H1 (cell line): ENCODE data around the gene PCIF1. TPM values are rescaled to one million over a fixed set of nuclear protein-coding genes. Genes with fewer than 3 reads are reported as not detected.

ENCODE experiments used
- CTCF ChIA-PET: fragments of 300-600 bp; sonication (Branson Sonifier 250); formaldehyde crosslinking; loops from one replicate; lab custom pipeline; 2021; ENCODE audit not compliant: partially characterized antibody; lab: Charles Lee
- POLR2A ChIA-PET: fragments of 300-600 bp; sonication (Branson Sonifier 250); formaldehyde crosslinking; loops from one replicate; lab custom pipeline; 2021; ENCODE audit warnings: inconsistent platforms; ENCODE audit not compliant: partially characterized antibody; lab: Charles Lee
- DNase-seq, 2 experiments: peaks; one replicate each; pipeline versions ENCODE4 v3.0.0 to v3.0.0-alpha.2; 2010 to 2022; ENCODE audit warnings: low spot score in 2 of 2, low read depth in 1 of 2, mixed read lengths in 1 of 2
- FAIRE-seq: peaks from 2 replicates; lab custom pipeline; 2011; peaks lifted over from hg19 to GRCh38; lab: Jason Lieb, UNC
- H2AFZ ChIP-seq: 2 replicates; pipeline ENCODE4 v1.8.1; 2012; ENCODE audit warnings: low read length, inconsistent platforms
- H2AK5ac ChIP-seq: 2 replicates; pipeline ENCODE4 v1.6.1; 2013; ENCODE audit warnings: low read depth, low read length
- H2BK120ac ChIP-seq: replicated peaks from 2 replicates; pipeline ENCODE3; 2013; ENCODE audit warnings: low read depth, low read length, inconsistent platforms
- H2BK12ac ChIP-seq: 2 replicates; pipeline ENCODE4 v1.6.1; 2013; ENCODE audit warnings: low read depth, low read length
- H2BK15ac ChIP-seq: 2 replicates; pipeline ENCODE4 v1.6.1; 2013; ENCODE audit warnings: low read length
- H2BK20ac ChIP-seq: 2 replicates; pipeline ENCODE4 v1.6.1; 2013; ENCODE audit warnings: low read length
- H2BK5ac ChIP-seq: 2 replicates; pipeline ENCODE4 v1.6.1; 2013; ENCODE audit warnings: low read depth, low read length
- H3K14ac ChIP-seq: 2 replicates; pipeline ENCODE4 v1.6.1; 2013; ENCODE audit warnings: inconsistent platforms; ENCODE audit not compliant: insufficient read length
- H3K18ac ChIP-seq: 2 replicates; pipeline ENCODE4 v1.6.1; 2013; ENCODE audit warnings: low read length; ENCODE audit errors: extremely low read depth
- H3K23ac ChIP-seq: 2 replicates; pipeline ENCODE4 v1.6.1; 2013; ENCODE audit warnings: inconsistent platforms; ENCODE audit not compliant: insufficient read length
- H3K23me2 ChIP-seq: 2 replicates; pipeline ENCODE4 v1.6.1; 2013; ENCODE audit warnings: low read depth, low read length
- H3K27ac ChIP-seq: 2 replicates; pipeline ENCODE4 v1.6.1; 2011; ENCODE audit warnings: low read depth, low read length, inconsistent platforms
- H3K27me3 ChIP-seq, 4 experiments: replicated peaks in 1 of 4; 1 replicate in 1 of 4; 2 replicates in 3 of 4; pipeline versions ENCODE4 v1.6.1 to v1.8.1; 2011 to 2013; ENCODE audit warnings: low read length in 3 of 4, mild to moderate bottlenecking in 3 of 4, inconsistent platforms in 2 of 4, mixed read lengths in 2 of 4, moderate library complexity in 1 of 4; ENCODE audit not compliant: control insufficient read depth in 3 of 4, insufficient read depth in 3 of 4; ENCODE audit errors: extremely low read depth in 1 of 4
- H3K36me3 ChIP-seq, 4 experiments: 2 replicates each; pipeline versions ENCODE4 v1.6.1 to v1.8.1; 2011 to 2013; ENCODE audit warnings: mild to moderate bottlenecking in 4 of 4, low read length in 3 of 4, moderate library complexity in 2 of 4, control low read depth in 1 of 4, inconsistent platforms in 1 of 4; ENCODE audit not compliant: insufficient read depth in 4 of 4, control insufficient read depth in 2 of 4
- H3K4ac ChIP-seq: replicated peaks from 2 replicates; pipeline ENCODE3; 2013; ENCODE audit warnings: low read length, low read depth, mixed read lengths, inconsistent platforms; ENCODE audit not compliant: insufficient read length
- H3K4me1 ChIP-seq, 4 experiments: replicated peaks in 1 of 4; 1 replicate in 1 of 4; 2 replicates in 3 of 4; pipeline versions ENCODE4 v1.6.1 to v1.8.1; 2011 to 2013; ENCODE audit warnings: low read length in 3 of 4, inconsistent platforms in 2 of 4, mixed read lengths in 1 of 4; ENCODE audit not compliant: insufficient read depth in 4 of 4, control insufficient read depth in 3 of 4
- H3K4me2 ChIP-seq, 2 experiments: 2 replicates each; pipeline versions ENCODE4 v1.6.1 to v1.8.1; 2011 to 2013; ENCODE audit warnings: low read depth in 2 of 2, low read length in 2 of 2, control low read depth in 1 of 2, inconsistent platforms in 1 of 2, mild to moderate bottlenecking in 1 of 2; ENCODE audit not compliant: insufficient read depth in 1 of 2
- H3K4me3 ChIP-seq, 4 experiments: fragments of 200-600, 300-600 bp in 1 of 4; sonication (generic), shearing (Covaris generic), sonication (Bioruptor Twin) in 1 of 4; 2 replicates each; pipeline versions ENCODE4 v1.5.1 to v1.8.1; 2011 to 2016; ENCODE audit warnings: low read length in 4 of 4, low read depth in 3 of 4, control low read depth in 2 of 4, inconsistent platforms in 2 of 4, mild to moderate bottlenecking in 2 of 4, mixed read lengths in 1 of 4, moderate library complexity in 1 of 4; ENCODE audit not compliant: insufficient read depth in 2 of 4; ENCODE audit errors: extremely low read depth in 1 of 4
- H3K56ac ChIP-seq: replicated peaks from 2 replicates; pipeline ENCODE3; 2013; ENCODE audit warnings: low read depth, mild to moderate bottlenecking, mixed read lengths, low read length, inconsistent platforms; ENCODE audit not compliant: insufficient read length
- H3K79me1 ChIP-seq: 2 replicates; pipeline ENCODE4 v1.6.1; 2013; ENCODE audit warnings: low read depth, low read length, control low read depth
- H3K79me2 ChIP-seq, 2 experiments: 2 replicates each; pipeline versions ENCODE4 v1.6.1 to v1.8.1; 2012 to 2013; ENCODE audit warnings: low read length in 2 of 2, mild to moderate bottlenecking in 2 of 2, inconsistent platforms in 1 of 2; ENCODE audit not compliant: insufficient read depth in 2 of 2, control insufficient read depth in 1 of 2
- H3K9ac ChIP-seq, 4 experiments: replicated peaks in 1 of 4; 1 replicate in 1 of 4; 2 replicates in 3 of 4; pipeline versions ENCODE4 v1.6.1 to v1.8.1; 2011 to 2013; ENCODE audit warnings: low read depth in 3 of 4, low read length in 3 of 4, control low read depth in 2 of 4, mild to moderate bottlenecking in 2 of 4, moderate library complexity in 2 of 4, inconsistent platforms in 1 of 4; ENCODE audit errors: extremely low read depth in 1 of 4
- H3K9me3 ChIP-seq, 2 experiments: 2 replicates each; pipeline versions ENCODE4 v1.6.1 to v1.8.1; 2012 to 2013; ENCODE audit warnings: mild to moderate bottlenecking in 2 of 2, moderate library complexity in 2 of 2, control low read depth in 1 of 2, inconsistent platforms in 1 of 2, low read depth in 1 of 2, low read length in 1 of 2, mixed read lengths in 1 of 2; ENCODE audit not compliant: insufficient read depth in 2 of 2
- H4K20me1 ChIP-seq, 2 experiments: replicated peaks in 1 of 2; 2 replicates each; pipeline versions ENCODE3 to v1.8.1; 2011 to 2013; ENCODE audit warnings: inconsistent platforms in 2 of 2, low read length in 2 of 2, mild to moderate bottlenecking in 1 of 2; ENCODE audit not compliant: insufficient read depth in 2 of 2, control insufficient read depth in 1 of 2
- H4K5ac ChIP-seq: 2 replicates; pipeline ENCODE4 v1.6.1; 2013; ENCODE audit warnings: low read length, low read depth, mixed read lengths, inconsistent platforms; ENCODE audit not compliant: insufficient read length
- H4K8ac ChIP-seq: 2 replicates; pipeline ENCODE4 v1.8.0; 2013; ENCODE audit warnings: mild to moderate bottlenecking, moderate library complexity, low read length, inconsistent platforms; ENCODE audit not compliant: insufficient read depth; ENCODE audit errors: extremely low read depth
- H4K91ac ChIP-seq: replicated peaks from 2 replicates; pipeline ENCODE3; 2013; ENCODE audit warnings: low read length, mixed read lengths, inconsistent platforms; ENCODE audit not compliant: insufficient read length
- ASH2L ChIP-seq: fragments of 200-600, 300-600 bp; sonication (generic); IDR thresholded peaks from one replicate; pipeline ENCODE4 v1.7.1; 2017; ENCODE audit warnings: low read length
- CREB1 ChIP-seq: IDR thresholded peaks from 2 replicates; pipeline ENCODE4 v1.6.1; 2012; ENCODE audit warnings: inconsistent platforms
- CTBP2 ChIP-seq: IDR thresholded peaks from 2 replicates; pipeline ENCODE4 v1.7.0; 2011; ENCODE audit warnings: borderline replicate concordance, mild to moderate bottlenecking, moderate library complexity, mixed read lengths, low read length; ENCODE audit not compliant: insufficient read depth, insufficient read length
- KDM1A ChIP-seq: fragments of 200-600, 300-600 bp; sonication (generic); IDR thresholded peaks from 2 replicates; pipeline ENCODE4 v1.7.1; 2016; ENCODE audit warnings: mild to moderate bottlenecking, low read length, borderline replicate concordance
- MAX ChIP-seq: IDR thresholded peaks from 2 replicates; pipeline ENCODE4 v1.6.1; 2012; ENCODE audit warnings: inconsistent platforms
- POLR2A ChIP-seq, 2 experiments: IDR thresholded peaks; 1 replicate in 1 of 2; 2 replicates in 1 of 2; pipeline ENCODE4 v1.6.1; 2011; ENCODE audit warnings: low read depth in 2 of 2, low read length in 2 of 2, mild to moderate bottlenecking in 2 of 2; ENCODE audit errors: control extremely low read depth in 1 of 2
- POLR2AphosphoS5 ChIP-seq: IDR thresholded peaks from 2 replicates; pipeline ENCODE4 v1.6.1; 2011; ENCODE audit warnings: low read depth, low read length
- SAP30 ChIP-seq: fragments of 300-600 bp; sonication (generic); IDR thresholded peaks from 2 replicates; pipeline ENCODE4 v1.7.1; 2012; ENCODE audit warnings: low read length, moderate library complexity, mild to moderate bottlenecking, inconsistent platforms; ENCODE audit not compliant: insufficient read depth, insufficient replicate concordance
- SIRT6 ChIP-seq: IDR thresholded peaks from one replicate; pipeline ENCODE4 v1.7.1; 2012; ENCODE audit warnings: low read length, inconsistent platforms
- SRF ChIP-seq: IDR thresholded peaks from 2 replicates; pipeline ENCODE4 v1.6.1; 2011; ENCODE audit warnings: mild to moderate bottlenecking, low read depth, low read length, moderate library complexity
- WGBS, 2 experiments: shearing (Covaris generic) in 1 of 2; methylation state at CpG; one replicate each; pipeline versions ENCODE4 v1.1.6 to v1.1.7; 2013 to 2015; ENCODE audit warnings: low lambda C conversion rate in 2 of 2, mixed read lengths in 2 of 2, inconsistent platforms in 1 of 2, low coverage in 1 of 2, missing lambda C conversion rate in 1 of 2; ENCODE audit not compliant: insufficient replicate concordance in 2 of 2, insufficient coverage in 1 of 2, insufficient read length in 1 of 2; ENCODE audit errors: extremely low coverage in 1 of 2, missing lambda C conversion rate in 1 of 2; 5-methylcytosine and 5-hydroxymethylcytosine counted together
- polyA plus RNA-seq, 7 experiments: library from polyadenylated mRNA; depleted of rRNA in 3 of 7; stranded (reverse) in 5 of 7; unstranded in 2 of 7; fragments of >200 nt in 5 of 7; fragments of 200-250 nt in 2 of 7; gene quantifications; 1 replicate in 5 of 7; 2 replicates in 1 of 7; 4 replicates in 1 of 7; pipeline versions ENCODE4 v1.2.1 to v1.2.3, GENCODE V29; 2011 to 2013; ENCODE audit warnings: missing spikeins in 2 of 7, mixed read lengths in 2 of 7
- total RNA-seq: library from RNA; stranded (reverse); fragmentation: NEBNext Ultra II Directional; extraction: Animal tissue kit (Norgen Biotek cat#: 25700); gene quantifications from 2 replicates; pipeline ENCODE4 v1.2.1, GENCODE V29; 2021

PCIF1 gene
- total and polyA plus RNA-seq, 2 of the 8 experiments (the other 6 are each of a cell fraction or from before 2014, with no cell fraction given): 30.3 to 30.6 TPM

GRCh38 chr20:45911486-45912343 lies 22.8 kb upstream of the PCIF1 start, which contains the start of gene PLTP:
Gene PLTP, minus strand, starts transcription at chr20:45912155. Its CDS starts 703 bp downstream, at chr20:45911452.
- H4K91ac ChIP-seq: peak within 1 kb of the TSS; percentile 91
- peak within 1 kb of the TSS; percentile 8; the same call in 1 of the 2 replicates for H2BK15ac ChIP-seq
- peak within 1 kb of the TSS; percentile 81 for H4K8ac ChIP-seq
- peak within 1 kb of the TSS; percentile 52 to 81 (median 70) for H3K4me3 ChIP-seq
- no peak within 1 kb of the TSS; the same call in 1 of the 2 replicates for H2AK5ac ChIP-seq
- H2AFZ ChIP-seq: 0 out of 2 replicates have a peak within 1 kb of the TSS, but pooled peaks have one; percentile 4
- H3K4me1 ChIP-seq: peaks cover 0 to 2% (median 0%) of the 10 kb centered on the region in 4 experiments; a peak in 3 of 7 replicates
- H3K18ac ChIP-seq: peak within 1 kb of the TSS; percentile 92
- CTCF ChIA-PET: interaction anchor here (0.7 to 2.6 kb wide), 3 partner anchors 13 to 30 kb away, joined by 3 to 12 read pairs (median 4); partner anchors contain the start of genes PCIF1 and ZSWIM1
- H2BK12ac ChIP-seq: peak within 1 kb of the TSS; percentile 43; the same call in 1 of the 2 replicates
- H3K4me2 ChIP-seq: peak within 1 kb of the TSS; percentile 90 to 97
- FAIRE-seq: no peak
- H4K5ac ChIP-seq: peak within 1 kb of the TSS; percentile 84
- peaks cover 2 to 9% of the 10 kb centered on the region in 2 experiments for H4K20me1 ChIP-seq
- H3K23ac ChIP-seq: no peak within 1 kb of the TSS
- H3K79me1 ChIP-seq: no peaks in the 10 kb centered on the region; the same call in 1 of the 2 replicates
- H3K9me3 ChIP-seq: no peaks in the 10 kb centered on the region
- 0 out of 2 replicates have a peak within 1 kb of the TSS, but pooled peaks have one; percentile 27 for H2BK20ac ChIP-seq
- WGBS, 2 experiments: 2% methylated on average over 44 of the region's 58 CpGs; no CpG with 5 or more reads in 1 of the 2 experiments
- peaks cover 4 to 20% (median 13%) of the 10 kb centered on the region in 4 experiments; a peak in 6 of 8 replicates for H3K36me3 ChIP-seq
- peaks cover 11% of the 10 kb centered on the region; the same call in 1 of the 2 replicates for H3K23me2 ChIP-seq
- H2BK120ac ChIP-seq: no peak within 1 kb of the TSS
- peak in 1 of 2 experiments; percentile 86 for DNase-seq
- peak within 1 kb of the TSS; percentile 55; the same call in 1 of the 2 replicates for H2BK5ac ChIP-seq
- 0 out of 4 replicates have a peak, but pooled peaks cover 0 to 3% of the 10 kb centered on the region in 2 experiments for H3K79me2 ChIP-seq
- no peak within 1 kb of the TSS for H3K14ac ChIP-seq
- peak within 1 kb of the TSS; percentile 66 for H3K56ac ChIP-seq
- no peaks in the 10 kb centered on the region for H3K27me3 ChIP-seq
- H3K27ac ChIP-seq: peak within 1 kb of the TSS; percentile 58; the same call in 1 of the 2 replicates
- POLR2A ChIA-PET: interaction anchor here (0.7 to 9.2 kb wide), 15 partner anchors 9 to 334 kb away, joined by 3 to 172 read pairs (median 7); partner anchors contain the start of genes CTSA, NEURL2, PCIF1 and ZSWIM1
- H3K4ac ChIP-seq: peak within 1 kb of the TSS; percentile 65
- H3K9ac ChIP-seq: peak within 1 kb of the TSS in 3 of 4 experiments; percentile 56 to 71 (median 68); a peak in 6 of 7 replicates
- TF ChIP-seq POLR2AphosphoS5 (peak; percentile 84), MAX (peak; percentile 48), SIRT6 (no peak), ASH2L (peak; percentile 25), SRF (no peak), CREB1 (no peak), SAP30 (peak; percentile 58), KDM1A (peak; percentile 69), POLR2A (IDR thresholded peaks at IDR 0.05; ENCODE audit: control extremely low read depth in 1 of 2, low read depth in 2 of 2, low read length in 2 of 2) (peak; percentile 45 to 83), CTBP2 (no peak)
